Epithelial cell of esophagus (primary cell): ENCODE data around the gene RBM42.
A peak's percentile ranks its signal among the peaks of the same experiment; 100 is the strongest.
"Not testable (repeated sequence)": the region's sequence is repeated elsewhere in the genome, so short reads cannot be mapped to it uniquely, and the experiment has no call there.

ENCODE experiments used
- DNase-seq: peaks from one replicate; pipeline ENCODE4 v3.0.0; 2010; ENCODE audit warnings: low read depth
- H3K4me3 ChIP-seq: 2 replicates; pipeline ENCODE4 v1.5.1; 2011; ENCODE audit warnings: mild to moderate bottlenecking, low read length, control low read depth
- TF ChIP-seq, protein P1 (sequence below): IDR thresholded peaks from 2 replicates; pipeline ENCODE4 v1.5.1; 2011; ENCODE audit warnings: low read depth, mild to moderate bottlenecking, low read length, control low read depth, inconsistent platforms; ENCODE audit not compliant: insufficient read depth; ENCODE audit errors: missing control alignments

RBM42 gene, protein sequence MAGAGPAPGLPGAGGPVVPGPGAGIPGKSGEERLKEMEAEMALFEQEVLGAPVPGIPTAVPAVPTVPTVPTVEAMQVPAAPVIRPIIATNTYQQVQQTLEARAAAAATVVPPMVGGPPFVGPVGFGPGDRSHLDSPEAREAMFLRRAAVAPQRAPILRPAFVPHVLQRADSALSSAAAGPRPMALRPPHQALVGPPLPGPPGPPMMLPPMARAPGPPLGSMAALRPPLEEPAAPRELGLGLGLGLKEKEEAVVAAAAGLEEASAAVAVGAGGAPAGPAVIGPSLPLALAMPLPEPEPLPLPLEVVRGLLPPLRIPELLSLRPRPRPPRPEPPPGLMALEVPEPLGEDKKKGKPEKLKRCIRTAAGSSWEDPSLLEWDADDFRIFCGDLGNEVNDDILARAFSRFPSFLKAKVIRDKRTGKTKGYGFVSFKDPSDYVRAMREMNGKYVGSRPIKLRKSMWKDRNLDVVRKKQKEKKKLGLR

DNA sequence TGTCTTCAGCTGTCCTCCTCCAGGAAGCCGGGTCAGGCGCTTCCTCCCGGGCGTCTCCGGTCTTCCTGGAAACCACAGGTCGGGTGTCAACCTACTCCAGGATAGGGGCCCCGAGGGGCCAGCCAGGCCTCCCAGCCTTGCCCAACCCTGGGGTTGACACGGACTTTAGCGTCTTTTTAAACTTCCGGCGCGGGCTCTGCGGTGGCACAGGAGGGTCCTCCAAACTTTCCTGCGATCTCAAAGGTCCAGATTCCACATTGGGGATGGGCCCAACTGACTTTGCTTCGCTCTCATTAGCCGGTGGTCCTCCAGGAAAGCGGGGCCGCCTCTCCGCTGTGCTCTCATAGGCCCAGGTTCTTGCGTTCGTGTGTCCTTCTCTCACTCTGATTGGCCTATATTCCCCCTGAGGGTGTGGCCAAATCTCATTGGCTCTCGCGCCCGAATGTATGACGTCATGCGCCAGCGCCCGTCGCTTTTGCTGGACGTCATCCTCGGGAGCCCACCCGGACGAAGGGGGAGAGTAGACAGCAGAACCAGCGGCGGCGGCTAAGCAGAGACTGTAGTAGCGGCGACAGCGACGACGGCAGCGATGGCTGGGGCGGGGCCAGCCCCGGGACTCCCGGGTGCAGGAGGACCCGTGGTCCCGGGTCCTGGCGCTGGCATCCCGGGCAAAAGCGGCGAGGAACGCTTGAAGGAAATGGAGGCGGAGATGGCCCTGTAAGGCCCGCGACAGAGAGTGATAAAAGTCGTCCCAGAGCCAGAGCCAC, at the start of gene RBM42:
Gene RBM42 (plus strand): TSS at position 472 of the 767 bp plus-strand sequence. CDS start 118 bp downstream, at position 590.
- TF ChIP-seq, protein P1, sequence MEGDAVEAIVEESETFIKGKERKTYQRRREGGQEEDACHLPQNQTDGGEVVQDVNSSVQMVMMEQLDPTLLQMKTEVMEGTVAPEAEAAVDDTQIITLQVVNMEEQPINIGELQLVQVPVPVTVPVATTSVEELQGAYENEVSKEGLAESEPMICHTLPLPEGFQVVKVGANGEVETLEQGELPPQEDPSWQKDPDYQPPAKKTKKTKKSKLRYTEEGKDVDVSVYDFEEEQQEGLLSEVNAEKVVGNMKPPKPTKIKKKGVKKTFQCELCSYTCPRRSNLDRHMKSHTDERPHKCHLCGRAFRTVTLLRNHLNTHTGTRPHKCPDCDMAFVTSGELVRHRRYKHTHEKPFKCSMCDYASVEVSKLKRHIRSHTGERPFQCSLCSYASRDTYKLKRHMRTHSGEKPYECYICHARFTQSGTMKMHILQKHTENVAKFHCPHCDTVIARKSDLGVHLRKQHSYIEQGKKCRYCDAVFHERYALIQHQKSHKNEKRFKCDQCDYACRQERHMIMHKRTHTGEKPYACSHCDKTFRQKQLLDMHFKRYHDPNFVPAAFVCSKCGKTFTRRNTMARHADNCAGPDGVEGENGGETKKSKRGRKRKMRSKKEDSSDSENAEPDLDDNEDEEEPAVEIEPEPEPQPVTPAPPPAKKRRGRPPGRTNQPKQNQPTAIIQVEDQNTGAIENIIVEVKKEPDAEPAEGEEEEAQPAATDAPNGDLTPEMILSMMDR: no peak
- H3K4me3 ChIP-seq: peak within 1 kb of the TSS; percentile 100
- peak; percentile 99 for DNase-seq

DNA sequence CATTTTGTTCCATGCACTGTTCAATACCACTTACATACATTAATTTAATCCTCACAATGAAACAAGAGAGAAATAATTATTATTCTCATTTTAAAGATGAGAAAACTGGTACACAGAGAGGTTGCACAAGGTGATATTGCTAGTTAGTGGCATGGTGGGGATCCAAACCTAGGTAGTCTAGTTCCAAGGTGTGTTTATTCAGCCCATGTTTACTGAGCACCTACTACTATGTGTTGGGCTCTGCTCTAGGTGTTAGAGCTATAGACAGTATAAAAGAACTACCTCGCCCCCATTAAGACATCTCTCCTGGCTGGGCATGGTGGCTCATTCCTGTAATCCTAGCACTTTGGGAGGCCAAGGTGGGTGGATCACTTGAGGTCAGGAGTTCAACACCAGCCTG, 46.1 kb upstream of the RBM42 start:
- DNase-seq: no peak
- H3K4me3 ChIP-seq: no peak overlapping the region
- TF ChIP-seq, protein P1: no peak

DNA sequence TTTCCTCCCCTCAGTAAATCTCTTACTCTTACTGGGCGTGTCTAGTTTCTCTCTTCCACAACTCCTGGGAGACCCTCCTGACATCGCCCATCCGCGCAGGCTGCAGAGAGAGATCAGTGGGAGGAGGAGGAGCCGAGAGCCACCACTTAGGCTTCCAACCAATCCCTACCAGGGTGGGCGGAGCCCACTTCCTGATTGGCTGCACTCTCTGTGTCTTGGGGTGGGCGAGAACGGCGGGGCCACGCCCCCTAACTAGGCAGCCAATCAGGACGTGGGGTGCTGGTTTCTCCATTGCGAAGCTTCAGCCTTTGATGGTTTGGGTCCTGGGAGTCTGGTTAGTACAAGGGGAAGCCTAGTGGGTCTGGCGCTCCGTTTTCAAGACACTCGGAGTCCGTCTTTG, 43.0 kb upstream of the RBM42 start, which contains the start of gene PMIS2:
Gene PMIS2 (plus strand): TSS at position 326 of the 400 bp plus-strand sequence. CDS start 87 bp downstream, outside the sequence.
- DNase-seq: no peak
- TF ChIP-seq, protein P1: no peak
- no peak within 1 kb of the TSS for H3K4me3 ChIP-seq

DNA sequence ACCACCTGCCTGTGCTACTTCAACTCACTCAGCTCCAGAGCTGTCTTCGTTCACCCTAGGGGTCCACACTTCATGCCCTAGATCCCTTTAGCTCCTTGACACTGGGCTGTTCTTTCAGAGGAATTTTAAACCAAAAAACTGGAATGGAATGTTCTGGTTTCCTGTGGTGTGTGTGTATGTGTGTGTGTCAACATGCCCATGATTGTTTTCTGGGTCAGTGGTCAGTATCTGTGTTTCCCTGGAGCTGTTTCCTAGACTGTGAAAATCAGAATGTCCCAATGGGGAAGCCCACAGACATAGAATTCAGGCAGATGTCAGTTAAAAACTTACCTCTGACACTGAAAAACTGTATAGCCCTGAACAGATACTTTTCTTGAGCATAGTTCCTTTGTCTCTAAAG, 41.5 kb upstream of the RBM42 start:
- TF ChIP-seq, protein P1: no peak
- no peak for DNase-seq
- H3K4me3 ChIP-seq: no peak overlapping the region

DNA sequence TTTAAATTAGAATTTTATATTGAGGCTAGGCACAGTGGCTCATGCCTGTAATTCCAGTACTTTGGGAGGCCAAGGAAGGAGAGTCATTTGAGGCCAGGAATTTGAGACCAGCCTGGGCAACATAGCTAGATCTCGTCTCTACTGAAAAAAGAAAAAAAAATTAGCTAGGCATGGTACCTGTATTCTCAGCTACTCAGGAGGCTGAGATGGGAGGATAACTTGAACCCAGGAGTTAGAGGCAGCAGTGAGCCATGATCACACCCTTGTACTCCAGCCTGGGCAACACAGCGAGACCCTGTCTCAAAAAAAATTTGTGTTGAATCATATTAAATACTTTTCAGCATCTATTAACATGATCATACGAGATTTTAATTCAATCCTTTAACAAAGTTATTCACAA, 38.0 kb upstream of the RBM42 start:
- DNase-seq: no peak
- no peak overlapping the region for H3K4me3 ChIP-seq
- TF ChIP-seq, protein P1: no peak

DNA sequence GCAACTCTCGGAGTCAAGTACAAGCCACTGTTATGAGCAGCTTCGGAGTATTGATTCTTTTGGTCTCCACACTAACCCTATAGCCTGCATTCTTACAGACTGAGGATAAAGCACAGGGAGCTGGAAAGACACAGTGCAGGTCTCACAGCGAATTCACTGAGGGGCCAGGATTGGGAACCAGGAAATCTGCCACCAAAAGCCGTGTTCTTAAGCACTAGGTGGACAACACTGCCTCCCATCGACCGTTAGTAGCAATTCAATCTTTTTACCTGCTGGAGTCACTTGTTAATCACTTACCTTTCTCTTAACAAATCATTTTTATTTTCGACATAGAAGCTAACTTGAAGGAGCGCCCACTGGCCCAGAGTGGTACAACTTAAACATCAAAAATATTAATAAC, 36.6 kb upstream of the RBM42 start:
- TF ChIP-seq, protein P1: peak; percentile 64
- H3K4me3 ChIP-seq: no peak overlapping the region
- DNase-seq: peak; percentile 73

DNA sequence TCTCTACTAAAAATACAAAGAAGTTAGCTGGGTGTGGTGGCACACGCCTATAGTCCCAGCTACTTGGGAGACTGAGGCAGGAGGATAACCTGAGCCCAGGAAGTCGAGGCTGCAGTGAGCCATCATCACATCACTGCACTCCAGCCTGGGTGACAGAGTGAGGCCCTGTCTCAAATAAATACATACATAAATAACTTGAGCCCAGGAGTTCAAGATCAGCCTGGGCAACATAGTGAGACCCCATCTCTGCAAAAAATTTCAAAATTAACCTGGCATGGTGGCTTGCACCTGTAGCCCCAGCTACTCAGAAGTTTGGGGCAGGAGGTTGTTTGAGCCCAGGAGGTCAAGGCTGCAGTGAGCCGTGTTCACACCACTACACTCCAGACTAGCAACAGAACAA, 33.8 kb upstream of the RBM42 start:
- DNase-seq, H3K4me3 ChIP-seq: not testable (repeated sequence)
